Skeletal muscle satellite cell (primary cell): ENCODE data around the gene C1orf105.

ENCODE experiments used
- H3K27me3 ChIP-seq: 2 replicates; pipeline ENCODE4 v1.7.0; 2013; ENCODE audit warnings: low read length; ENCODE audit not compliant: control insufficient read depth, insufficient read depth
- H3K36me3 ChIP-seq: 2 replicates; pipeline ENCODE4 v1.7.0; 2013; ENCODE audit warnings: mild to moderate bottlenecking, control low read depth, low read length; ENCODE audit not compliant: insufficient read depth
- H3K4me1 ChIP-seq: 2 replicates; pipeline ENCODE4 v1.7.0; 2013; ENCODE audit warnings: low read length; ENCODE audit not compliant: control insufficient read depth, insufficient read depth
- H3K4me2 ChIP-seq: 2 replicates; pipeline ENCODE4 v1.7.0; 2013; ENCODE audit warnings: mild to moderate bottlenecking, low read length
- H3K4me3 ChIP-seq: 2 replicates; pipeline ENCODE4 v1.7.0; 2013; ENCODE audit warnings: low read length
- H3K9ac ChIP-seq: 2 replicates; pipeline ENCODE4 v1.7.0; 2013; ENCODE audit warnings: mild to moderate bottlenecking, low read depth, low read length, moderate library complexity
- H3K9me3 ChIP-seq: replicated peaks from 2 replicates; pipeline ENCODE4 v1.7.0; 2013; ENCODE audit warnings: mild to moderate bottlenecking, control low read depth, low read length

C1orf105 gene

GRCh38 chr1:172397221-172397620 lies 23.3 kb upstream of the C1orf105 start:
- H3K4me1 ChIP-seq, result peaks cover 48% of the 10 kb centered on the region
- H3K9me3 ChIP-seq, result no peaks in the 10 kb centered on the region
- H3K9ac ChIP-seq, result no peak overlapping the region
- no peak overlapping the region for H3K4me3 ChIP-seq
- H3K4me2 ChIP-seq, result no peak overlapping the region
- no peaks in the 10 kb centered on the region for H3K36me3 ChIP-seq
- no peaks in the 10 kb centered on the region for H3K27me3 ChIP-seq

- Histone ChIP-seq H3K4me2 (no peak overlapping the region), H3K9ac (no peak overlapping the region), H3K9me3 (no peaks in the 10 kb centered on the region), H3K36me3 (no peaks in the 10 kb centered on the region), H3K4me3 (no peak overlapping the region), H3K27me3 (no peaks in the 10 kb centered on the region), H3K4me1 (peaks cover 48% of the 10 kb centered on the region)
These were observed 22.9 kb upstream of the C1orf105 start for GRCh38 chr1:172397633-172398032.

- peaks cover 48% of the 10 kb centered on the region for H3K4me1 ChIP-seq
These were observed 22.3 kb upstream of the C1orf105 start for GRCh38 chr1:172398193-172398592.

GRCh38 chr1:172398970-172399755 lies 21.3 kb upstream of the C1orf105 start:
- peak overlapping the region; percentile 63 for H3K9ac ChIP-seq
- no peak overlapping the region for H3K4me3 ChIP-seq
- H3K27me3 ChIP-seq, result no peaks in the 10 kb centered on the region

More at GRCh38 chr1:172398193-172398592, 22.3 kb upstream of the C1orf105 start:
- Histone ChIP-seq H3K9me3 (no peaks in the 10 kb centered on the region), H3K36me3 (no peaks in the 10 kb centered on the region), H3K4me3 (no peak overlapping the region), H3K9ac (no peak overlapping the region), H3K4me2 (no peak overlapping the region), H3K27me3 (no peaks in the 10 kb centered on the region)

GRCh38 chr1:172399756-172400721 lies 20.4 kb upstream of the C1orf105 start:
- Histone ChIP-seq H3K9ac (peak overlapping the region; percentile 28), H3K4me3 (no peak overlapping the region), H3K4me2 (no peak overlapping the region), H3K9me3 (no peaks in the 10 kb centered on the region), H3K27me3 (no peaks in the 10 kb centered on the region), H3K4me1 (peaks cover 47% of the 10 kb centered on the region), H3K36me3 (no peaks in the 10 kb centered on the region)

More at GRCh38 chr1:172398970-172399755, 21.3 kb upstream of the C1orf105 start:
- Histone ChIP-seq H3K9me3 (no peaks in the 10 kb centered on the region), H3K4me2 (peak overlapping the region; percentile 36), H3K36me3 (no peaks in the 10 kb centered on the region), H3K4me1 (peaks cover 51% of the 10 kb centered on the region)

GRCh38 chr1:172400722-172401105 lies 19.8 kb upstream of the C1orf105 start:
- H3K9me3 ChIP-seq, result no peaks in the 10 kb centered on the region
- H3K4me2 ChIP-seq, result no peak overlapping the region
- no peaks in the 10 kb centered on the region for H3K36me3 ChIP-seq
- no peaks in the 10 kb centered on the region for H3K27me3 ChIP-seq
- H3K9ac ChIP-seq, result no peak overlapping the region
- H3K4me1 ChIP-seq, result peaks cover 48% of the 10 kb centered on the region
- H3K4me3 ChIP-seq, result no peak overlapping the region

GRCh38 chr1:172401477-172401876 lies 19.0 kb upstream of the C1orf105 start:
- Histone ChIP-seq H3K4me1 (peaks cover 52% of the 10 kb centered on the region), H3K27me3 (no peaks in the 10 kb centered on the region), H3K4me3 (no peak overlapping the region), H3K36me3 (no peaks in the 10 kb centered on the region), H3K4me2 (no peak overlapping the region), H3K9me3 (no peaks in the 10 kb centered on the region), H3K9ac (no peak overlapping the region)

- H3K4me3 ChIP-seq, result no peak overlapping the region
- H3K9ac ChIP-seq, result no peak overlapping the region
- no peak overlapping the region for H3K4me2 ChIP-seq
- H3K4me1 ChIP-seq, result peaks cover 52% of the 10 kb centered on the region
- no peaks in the 10 kb centered on the region for H3K27me3 ChIP-seq
- H3K36me3 ChIP-seq, result no peaks in the 10 kb centered on the region
- no peaks in the 10 kb centered on the region for H3K9me3 ChIP-seq
These were observed 18.6 kb upstream of the C1orf105 start for GRCh38 chr1:172401892-172402291.

GRCh38 chr1:172402878-172403569 lies 17.5 kb upstream of the C1orf105 start:
- Histone ChIP-seq H3K27me3 (no peaks in the 10 kb centered on the region), H3K4me2 (no peak overlapping the region), H3K9me3 (no peaks in the 10 kb centered on the region), H3K4me3 (no peak overlapping the region), H3K4me1 (peaks cover 40% of the 10 kb centered on the region), H3K9ac (no peak overlapping the region), H3K36me3 (no peaks in the 10 kb centered on the region)

- Histone ChIP-seq H3K9me3 (no peaks in the 10 kb centered on the region), H3K9ac (no peak overlapping the region), H3K4me3 (no peak overlapping the region), H3K4me2 (no peak overlapping the region), H3K36me3 (no peaks in the 10 kb centered on the region), H3K4me1 (peaks cover 33% of the 10 kb centered on the region), H3K27me3 (no peaks in the 10 kb centered on the region)
These were observed 16.4 kb upstream of the C1orf105 start for GRCh38 chr1:172404121-172404520.

- H3K9me3 ChIP-seq, result no peaks in the 10 kb centered on the region
- H3K27me3 ChIP-seq, result no peaks in the 10 kb centered on the region
- H3K4me3 ChIP-seq, result no peak overlapping the region
- no peak overlapping the region for H3K9ac ChIP-seq
- no peak overlapping the region for H3K4me2 ChIP-seq
- H3K4me1 ChIP-seq, result peaks cover 19% of the 10 kb centered on the region
- H3K36me3 ChIP-seq, result no peaks in the 10 kb centered on the region
These were observed 14.6 kb upstream of the C1orf105 start for GRCh38 chr1:172405912-172406311.
